ENCODE data around the gene CNR2. TPM values are rescaled to one million over a fixed set of nuclear protein-coding genes. Genes with fewer than 3 reads are reported as not detected.

CNR2 gene
- total RNA-seq, 1 donor from 2014 or later, result not detected

Other genes with a start within 250 kb of the CNR2 start
- gene RPL11, start 221.6 kb downstream of the CNR2 start, total RNA-seq, result 1,896 and 1,988 TPM in 2 replicates
- 16.8 and 19.6 TPM in 2 replicates for gene ELOA, start 169.9 kb downstream of the CNR2 start, total RNA-seq
- gene PITHD1, start 134.9 kb downstream of the CNR2 start, total RNA-seq, result 54.2 and 66.1 TPM in 2 replicates
- gene LYPLA2, start 122.2 kb downstream of the CNR2 start, total RNA-seq, result 41.9 and 42.6 TPM in 2 replicates
- gene GALE, start 112.6 kb downstream of the CNR2 start, total RNA-seq, result 108 and 130 TPM in 2 replicates
- 46.6 and 69.9 TPM in 2 replicates for gene HMGCL, start 87.9 kb downstream of the CNR2 start, total RNA-seq
- 21.1 and 24.7 TPM in 2 replicates for gene FUCA1, start 45.1 kb downstream of the CNR2 start, total RNA-seq
- 87.9 and 89.8 TPM in 2 replicates for gene PNRC2, start 46.5 kb upstream of the CNR2 start, total RNA-seq
- 52.1 and 53.4 TPM in 2 replicates for gene SRSF10, start 67.0 kb upstream of the CNR2 start, total RNA-seq
- under 0.01 and 0.13 TPM in 2 replicates for gene MYOM3, start 198.8 kb upstream of the CNR2 start, total RNA-seq
- gene IL22RA1, start 229.8 kb upstream of the CNR2 start, total RNA-seq, result 0.26 and 1.5 TPM in 2 replicates

Measured in bronchial epithelial cell (primary cell).